A549 (cell line): ENCODE measurements around the gene SRI. TPM values are rescaled to one million over a fixed set of nuclear protein-coding genes. Genes with fewer than 3 reads are reported as not detected.
A peak's percentile ranks its signal among the peaks of the same experiment; 100 is the strongest.

ENCODE experiments used
- ATAC-seq, 2 experiments: fragments of 200-7000 bp in 1 of 2; fragments of >200 bp in 1 of 2; cut with Nextera tagmentation in 1 of 2; cut with Tn5 transposase in 1 of 2; 3 replicates each; pipeline versions ENCODE4 v1.8.0 to v1.9.1; 2018 to 2020; ENCODE audit warnings: mild to moderate bottlenecking in 1 of 2, moderate library complexity in 1 of 2
- CTCF ChIA-PET: fragments of 300-600 bp; sonication (Branson Sonifier 250); formaldehyde crosslinking; extraction: SDS; loops from one replicate; lab custom pipeline; 2021; ENCODE audit warnings: antibody characterized with exemption, inconsistent platforms; lab: Yijun Ruan, JAX
- POLR2A ChIA-PET: fragments of 350-600 bp; formaldehyde crosslinking; extraction: SDS; loops from one replicate; lab custom pipeline; 2021; ENCODE audit warnings: antibody characterized with exemption, inconsistent platforms; lab: Yijun Ruan, JAX
- DNase-seq, 2 experiments: peaks; one replicate each; pipeline versions ENCODE4 v3.0.0 to v3.0.0-alpha.2; 2011 to 2016; ENCODE audit warnings: low read depth in 1 of 2, low spot score in 1 of 2
- FAIRE-seq: peaks from 2 replicates; lab custom pipeline; 2011; peaks lifted over from hg19 to GRCh38; lab: Jason Lieb, UNC
- H3K27ac ChIP-seq, 2 experiments: fragments of >200 bp; sonication (Bioruptor Twin); formaldehyde crosslinking; 3 replicates each; pipeline ENCODE4 v1.5.1; 2016 to 2017
- H3K4me1 ChIP-seq: fragments of >200 bp; sonication (Bioruptor Twin); formaldehyde crosslinking; 3 replicates; pipeline ENCODE4 v1.6.1; 2016
- H3K4me2 ChIP-seq: fragments of >200 bp; sonication (Bioruptor Twin); formaldehyde crosslinking; 3 replicates; pipeline ENCODE4 v1.6.1; 2016
- H3K4me3 ChIP-seq: fragments of >200 bp; sonication (Bioruptor Twin); formaldehyde crosslinking; 3 replicates; pipeline ENCODE4 v1.5.1; 2016
- H3K9me3 ChIP-seq: fragments of >200 bp; sonication (Bioruptor Twin); formaldehyde crosslinking; 3 replicates; pipeline ENCODE4 v1.6.1; 2016
- BCL3 ChIP-seq: fragments of >200 bp; sonication (Bioruptor Twin); formaldehyde crosslinking; IDR thresholded peaks from 3 replicates; pipeline ENCODE4 v1.6.1; 2016
- CBX2 ChIP-seq: fragments of 200-600 bp; sonication (generic); IDR thresholded peaks from 2 replicates; pipeline ENCODE4 v1.6.1; 2016; ENCODE audit warnings: low read depth, mild to moderate bottlenecking, borderline replicate concordance
- CHD4 ChIP-seq: fragments of 200-600 bp; sonication (generic); IDR thresholded peaks from 2 replicates; pipeline ENCODE4 v1.6.1; 2016; ENCODE audit warnings: antibody characterized with exemption, mild to moderate bottlenecking, borderline replicate concordance
- CTCF ChIP-seq: fragments of >200 bp; sonication (Bioruptor Twin); formaldehyde crosslinking; IDR thresholded peaks from 3 replicates; pipeline ENCODE4 v1.5.1; 2016
- EHF ChIP-seq: fragments of 250-450 bp; sonication (Bioruptor Pico); IDR thresholded peaks from 2 replicates; pipeline ENCODE4 v1.5.0; 2020; ENCODE audit warnings: mild to moderate bottlenecking
- EP300 ChIP-seq, 2 experiments: fragments of >200 bp; sonication (Bioruptor Twin); formaldehyde crosslinking; IDR thresholded peaks; 2 replicates in 1 of 2; 3 replicates in 1 of 2; pipeline ENCODE4 v1.6.1; 2016 to 2017
- ESRRA ChIP-seq: fragments of 150-350 bp; IDR thresholded peaks from 2 replicates; pipeline ENCODE4 v1.6.1; 2014; ENCODE audit warnings: mild to moderate bottlenecking, low read length, borderline replicate concordance
- GATA3 ChIP-seq: IDR thresholded peaks from 2 replicates; pipeline ENCODE4 v1.6.1; 2012; ENCODE audit warnings: borderline replicate concordance
- HDAC2 ChIP-seq: fragments of 200-600 bp; sonication (generic); IDR thresholded peaks from 2 replicates; pipeline ENCODE4 v1.6.1; 2016
- KDM1A ChIP-seq: fragments of 200-600 bp; sonication (generic); IDR thresholded peaks from 2 replicates; pipeline ENCODE4 v1.6.1; 2016; ENCODE audit warnings: low read depth, mild to moderate bottlenecking
- MAFK ChIP-seq: fragments of 450-650 bp; IDR thresholded peaks from 2 replicates; pipeline ENCODE4 v1.6.1; 2014; ENCODE audit not compliant: partially characterized antibody
- MAZ ChIP-seq: fragments of 150-350 bp; IDR thresholded peaks from 2 replicates; pipeline ENCODE4 v1.6.1; 2014; ENCODE audit warnings: antibody characterized with exemption, low read depth, low read length, borderline replicate concordance
- MYC ChIP-seq: IDR thresholded peaks from 2 replicates; pipeline ENCODE4 v1.6.1; 2012; ENCODE audit warnings: mild to moderate bottlenecking, inconsistent platforms, low read length, improper control_type of control experiment, borderline replicate concordance
- NFE2L2 ChIP-seq: fragments of 150-350 bp; conservative IDR thresholded peaks from 2 replicates; pipeline ENCODE4 v1.6.1; 2014; ENCODE audit warnings: low read length
- NR3C1 ChIP-seq: fragments of >200 bp; sonication (Bioruptor Twin); formaldehyde crosslinking; IDR thresholded peaks from 3 replicates; pipeline ENCODE4 v1.6.1; 2017
- PBX3 ChIP-seq: IDR thresholded peaks from 2 replicates; pipeline ENCODE4 v1.6.1; 2012
- PHF8 ChIP-seq: fragments of 200-600 bp; sonication (generic); IDR thresholded peaks from 2 replicates; pipeline ENCODE4 v1.6.1; 2016; ENCODE audit warnings: low read depth, mild to moderate bottlenecking, antibody characterized with exemption, moderate library complexity, borderline replicate concordance
- RAD21 ChIP-seq, 2 experiments: fragments of >200 bp in 1 of 2; sonication (Bioruptor Twin) in 1 of 2; formaldehyde crosslinking in 1 of 2; IDR thresholded peaks in 1 of 2; conservative IDR thresholded peaks in 1 of 2; 2 replicates in 1 of 2; 3 replicates in 1 of 2; pipeline ENCODE4 v1.6.1; 2012 to 2018; ENCODE audit warnings: inconsistent platforms in 1 of 2
- RARB ChIP-seq: fragments of 250-450 bp; sonication (Bioruptor Pico); IDR thresholded peaks from 2 replicates; pipeline ENCODE4 v1.8.0; 2021; ENCODE audit warnings: mild to moderate bottlenecking, moderate library complexity
- SMC3 ChIP-seq: fragments of >200 bp; sonication (Bioruptor Twin); formaldehyde crosslinking; IDR thresholded peaks from 3 replicates; pipeline ENCODE4 v1.6.1; 2018; ENCODE audit warnings: inconsistent platforms
- TFCP2L1 ChIP-seq: fragments of 250-450 bp; sonication (Bioruptor Pico); IDR thresholded peaks from 2 replicates; pipeline ENCODE4 v1.5.0; 2021; ENCODE audit warnings: mild to moderate bottlenecking
- TP53 ChIP-seq: fragments of 250-450 bp; sonication (Bioruptor Pico); IDR thresholded peaks from 2 replicates; pipeline ENCODE4 v1.5.0; 2021; ENCODE audit warnings: mild to moderate bottlenecking, moderate library complexity
- ZC3H11A ChIP-seq: fragments of 450-650 bp; IDR thresholded peaks from 2 replicates; pipeline ENCODE4 v1.6.1; 2014; ENCODE audit warnings: antibody characterized with exemption, mild to moderate bottlenecking
- ZFP36 ChIP-seq: fragments of 450-650 bp; IDR thresholded peaks from 2 replicates; pipeline ENCODE4 v1.6.1; 2014; ENCODE audit warnings: borderline replicate concordance; ENCODE audit not compliant: partially characterized antibody
- ZSCAN20 ChIP-seq: fragments of 250-450 bp; sonication (Bioruptor Pico); IDR thresholded peaks from 2 replicates; pipeline ENCODE4 v1.8.0; 2022; ENCODE audit warnings: mild to moderate bottlenecking, moderate library complexity
- WGBS: methylation state at CpG from one replicate; pipeline ENCODE4 v1.1.6; 2017; ENCODE audit errors: missing lambda C conversion rate; 5-methylcytosine and 5-hydroxymethylcytosine counted together
- polyA plus RNA-seq, 4 experiments: library from polyadenylated mRNA; depleted of rRNA in 3 of 4; stranded (reverse); fragments of >200 nt; fragmentation: RNase III in 1 of 4; extraction: RNeasy Plus Mini Kit Qiagen cat#74134 plus additional on column Dnase treatment in 1 of 4; gene quantifications; 2 replicates in 3 of 4; 3 replicates in 1 of 4; pipeline ENCODE4 v1.2.3, GENCODE V29; 2011 to 2017

SRI gene
- polyA plus RNA-seq, 2 of the 4 experiments (the other 2 are of a cell fraction) = 87.2 to 164 TPM

DNA sequence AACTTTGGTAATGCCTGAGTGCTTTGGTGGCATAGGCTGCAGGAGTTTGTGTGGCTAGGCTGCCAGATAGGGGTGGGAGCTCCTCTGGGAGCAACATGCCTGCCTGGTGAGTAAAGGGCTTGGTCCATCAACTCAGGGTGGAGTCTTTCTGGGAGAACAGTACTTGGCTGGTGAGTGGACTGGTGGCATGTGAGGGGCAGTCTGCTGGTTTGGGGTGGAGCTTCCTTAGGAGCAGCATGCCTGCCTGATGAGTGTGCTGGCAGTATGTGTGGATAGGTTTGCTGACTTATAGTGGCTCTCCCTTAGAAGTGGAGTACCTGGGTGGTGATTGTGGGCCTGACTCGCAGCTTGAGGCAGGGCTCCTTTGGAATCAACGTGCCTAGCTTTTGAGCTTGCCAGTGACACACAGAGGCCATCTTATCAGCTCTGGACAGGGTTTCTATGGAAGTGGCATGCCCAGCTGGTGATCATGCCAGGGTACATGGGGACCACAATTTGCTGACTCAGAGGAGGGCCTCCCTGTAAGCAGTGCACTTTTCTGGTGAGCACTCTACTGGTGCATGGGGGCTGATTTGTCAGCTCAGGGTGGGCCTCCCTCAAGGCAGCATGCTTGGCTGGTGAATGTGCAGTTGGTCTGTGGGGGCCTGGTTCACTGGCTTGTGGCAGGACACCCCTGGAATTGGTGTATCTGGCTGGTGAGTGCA, 35.0 kb upstream of the SRI start:
- ATAC-seq (peak; percentile 50 to 72; a peak in 5 of 6 replicates), DNase-seq (peak; percentile 13 to 41)
- no peak overlapping the region for H3K4me2 ChIP-seq
- peaks cover 5% of the 10 kb centered on the region; the same call in 1 of the 3 replicates for H3K9me3 ChIP-seq
- POLR2A ChIA-PET = no interaction called here
- 4% methylated on average over 2 of the region's 2 CpGs for WGBS
- H3K4me1 ChIP-seq = 0 out of 3 replicates have a peak, but pooled peaks cover 3% of the 10 kb centered on the region
- no peak overlapping the region for H3K27ac ChIP-seq
- no peak overlapping the region for H3K4me3 ChIP-seq
- CTCF ChIA-PET = interaction anchor here (1.5 to 3.3 kb wide), 2 partner anchors 11 to 31 kb away, joined by 4 to 18 read pairs; no protein-coding TSS in a partner anchor
- TF ChIP-seq MAFK (peak; percentile 37), MYC (no peak)
- TF ChIP-seq, all 56 proteins: peak for 1
- no peak for FAIRE-seq

GRCh38 chr7:88253640-88254039, 33.8 kb upstream of the SRI start:
- FAIRE-seq (no peak), DNase-seq (no peak), ATAC-seq (no peak)
- no peak for TF ChIP-seq TP53 (CRISPR knock-in tag)
- no peak for TF ChIP-seq RARB (CRISPR knock-in tag)
- TF ChIP-seq ZSCAN20 (CRISPR knock-in tag) = no peak
- TF ChIP-seq CHD4 = no peak
- TF ChIP-seq ZC3H11A = no peak
- no peak for TF ChIP-seq HDAC2
- TF ChIP-seq MAZ = no peak
- no peak for TF ChIP-seq ESRRA
- TF ChIP-seq NR3C1 = no peak
- Histone ChIP-seq H3K4me1 (0 out of 3 replicates have a peak, but pooled peaks cover 3% of the 10 kb centered on the region), H3K4me3 (no peak overlapping the region), H3K27ac (no peak overlapping the region), H3K4me2 (no peak overlapping the region), H3K9me3 (peaks cover 5% of the 10 kb centered on the region; the same call in 1 of the 3 replicates)
- POLR2A ChIA-PET = no interaction called here
- CTCF ChIA-PET = interaction anchor here (1.5 to 3.3 kb wide), 2 partner anchors 10 to 32 kb away, joined by 4 to 18 read pairs; no protein-coding TSS in a partner anchor

- no peak for TF ChIP-seq BCL3
- TF ChIP-seq MYC = no peak
- DNase-seq = no peak
- ATAC-seq = no peak
- no peak overlapping the region for H3K27ac ChIP-seq
- ChIA-PET CTCF (interaction anchor here (1.1 to 2.9 kb wide), 4 partner anchors 10 to 591 kb away, joined by 3 to 18 read pairs (median 10); no protein-coding TSS in a partner anchor), POLR2A (no interaction called here)
- H3K9me3 ChIP-seq = no peaks in the 10 kb centered on the region
- H3K4me3 ChIP-seq = no peak overlapping the region
- no peak overlapping the region for H3K4me2 ChIP-seq
- 50% methylated on average over 1 of the region's 1 CpG for WGBS
- H3K4me1 ChIP-seq = no peaks in the 10 kb centered on the region
- no peak for FAIRE-seq
Observed at GRCh38 chr7:88244258-88244657, 24.4 kb upstream of the SRI start.

DNA sequence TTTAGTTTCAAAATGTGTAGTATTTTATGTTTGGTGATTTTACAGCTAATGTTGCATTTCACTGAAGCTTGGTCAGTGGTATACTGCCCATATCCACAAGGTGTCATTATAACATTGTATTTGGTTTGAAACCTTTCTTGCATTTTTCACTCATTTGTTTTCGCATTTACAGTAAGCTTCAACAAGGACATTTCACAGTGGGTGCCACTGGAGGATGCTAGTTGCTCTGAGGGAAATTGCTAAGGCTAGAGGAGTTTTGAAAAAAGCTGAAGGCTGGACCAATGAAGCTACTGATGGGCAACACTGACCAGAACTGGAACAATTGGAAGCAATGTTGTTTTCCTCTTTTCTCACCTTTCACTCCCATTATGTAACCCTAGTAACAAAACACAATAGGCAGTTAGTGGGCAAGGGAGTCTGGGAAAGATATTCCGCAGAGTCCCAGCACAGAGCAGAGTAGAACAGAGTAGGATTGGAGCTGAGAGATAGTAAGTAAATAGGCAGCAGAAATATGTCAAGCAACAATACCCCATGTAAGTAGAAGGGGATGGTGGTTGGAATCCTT, 23.6 kb upstream of the SRI start:
- Histone ChIP-seq H3K9me3 (no peaks in the 10 kb centered on the region), H3K4me1 (no peaks in the 10 kb centered on the region), H3K4me3 (no peak overlapping the region), H3K27ac (no peak overlapping the region), H3K4me2 (no peak overlapping the region)
- ATAC-seq (peak; percentile 89 to 90), DNase-seq (peak; percentile 25 to 56), FAIRE-seq (peak; percentile 98)
- 5% methylated on average over 2 of the region's 2 CpGs for WGBS
- peak; percentile 90 to 92 for TF ChIP-seq RAD21 (conservative IDR thresholded peaks at IDR 0.05 in 1 of 2, IDR thresholded peaks at IDR 0.05 in 1 of 2)
- no peak for TF ChIP-seq TFCP2L1
- peak; percentile 91 for TF ChIP-seq CTCF
- TF ChIP-seq GATA3 = no peak
- no peak for TF ChIP-seq PHF8
- no peak for TF ChIP-seq NFE2L2
- no peak for TF ChIP-seq PBX3
- no peak for TF ChIP-seq ZFP36
- no peak for TF ChIP-seq EP300 (IDR thresholded peaks at IDR 0.05)
- TF ChIP-seq KDM1A = no peak
- TF ChIP-seq NR3C1 = no peak
- TF ChIP-seq SMC3 = peak; percentile 77
- TF ChIP-seq EHF (CRISPR knock-in tag) = no peak
- no peak for TF ChIP-seq CBX2
- CTCF ChIA-PET = interaction anchor here (0.6 to 2.9 kb wide), 20 partner anchors 10 to 1906 kb away, joined by 3 to 18 read pairs (median 4); partner anchors contain the start of gene SRI
- POLR2A ChIA-PET = no interaction called here
